Pancreas (tissue), 10 donors: ENCODE results near the gene SLC25A52. TPM values are rescaled to one million over a fixed set of nuclear protein-coding genes. Genes with fewer than 3 reads are reported as not detected.
"Not testable (repeated sequence)": the region's sequence is repeated elsewhere in the genome, so short reads cannot be mapped to it uniquely, and the experiment has no call there.

Experiments
- ATAC-seq, 4 donors: fragments of 200-7000 bp; cut with Tn5 transposase; one replicate each; pipeline versions ENCODE4 v1.8.0 to v1.9.1; 2020; ENCODE audit warnings: mild to moderate bottlenecking in 4 of 4, moderate library complexity in 4 of 4
- DNase-seq, 6 donors: peaks; one replicate each; pipeline ENCODE4 v3.0.0-alpha.2; 2020
- FAIRE-seq: peaks from 2 replicates; lab custom pipeline; 2012; peaks lifted over from hg19 to GRCh38; lab: Jason Lieb, UNC
- H3K27ac ChIP-seq, 4 donors: fragments of 200-600 bp; sonication (generic); 1 replicate in 3 of 4; 2 replicates in 1 of 4; pipeline versions ENCODE4 v1.5.0 to v1.8.0; 2020
- H3K27me3 ChIP-seq, 4 donors: fragments of 200-600 bp; one replicate each; pipeline ENCODE4 v1.8.0; 2021
- H3K36me3 ChIP-seq, 3 donors: fragments of 200-600 bp; sonication (generic) in 1 of 3; one replicate each; pipeline versions ENCODE4 v1.5.0 to v1.8.0; 2020 to 2021
- H3K4me1 ChIP-seq, 3 donors: fragments of 200-600 bp; one replicate each; pipeline ENCODE4 v1.8.0; 2021
- H3K4me3 ChIP-seq, 4 donors: fragments of 200-600 bp; sonication (generic) in 2 of 4; one replicate each; pipeline versions ENCODE4 v1.5.0 to v1.8.0; 2020 to 2021
- H3K9me3 ChIP-seq, 4 donors: fragments of 200-600 bp; one replicate each; pipeline ENCODE4 v1.8.0; 2021
- WGBS, 2 donors: extraction: QIAGEN DNeasy Blood & Tissue Kit; methylation state at CpG; one replicate each; pipeline ENCODE4 v1.1.7; 2013; 5-methylcytosine and 5-hydroxymethylcytosine counted together
- intact Hi-C, 3 donors: fragments of 100-400 bp; cut with DNase I; formaldehyde crosslinking; loops; one replicate each; pipeline versions ENCODE4 v1.11.1 to v1.14.2; 2022
- polyA plus RNA-seq, 2 donors: library from polyadenylated mRNA; stranded (reverse); fragments of 200-250 nt; gene quantifications; one replicate each; pipeline ENCODE4 v1.2.3, GENCODE V29; 2013
- total RNA-seq, 6 donors: library from RNA; stranded (reverse); fragmentation: NEBNext Ultra II Directional in 4 of 6; extraction: Animal tissue kit (Norgen Biotek cat#: 25700) in 4 of 6; gene quantifications; one replicate each; pipeline versions ENCODE4 v1.2.1 to v1.2.4, GENCODE V29; 2021 to 2023
- TF ChIP-seq, protein P1 (sequence below), 4 donors: fragments of 200-600 bp; sonication (generic) in 3 of 4; IDR thresholded peaks; one replicate each; pipeline versions ENCODE4 v1.5.0 to v1.8.0; 2021; ENCODE audit warnings: antibody characterized with exemption in 4 of 4
- donor health status: healthy with polysubstance abuse.
- donor health status: DM: no; HTN: no; CAD: no; lungs with moderate emphysema.
- donor health status: DM: no; HTN: no; CAD: no.
- donor health status: control.
- donor health status: control.
- donor health status: Bipolar disorder and iron deficiency.
- donor health status: DM: yes; HTN: yes; CAD: no.
- donor health status: DM: no; HTN: no; CAD: no.
- donor health status: DM: no; HTN: no; CAD: no.
- donor health status: DM: yes; HTN: yes; CAD: no.

The SLC25A52 gene, protein sequence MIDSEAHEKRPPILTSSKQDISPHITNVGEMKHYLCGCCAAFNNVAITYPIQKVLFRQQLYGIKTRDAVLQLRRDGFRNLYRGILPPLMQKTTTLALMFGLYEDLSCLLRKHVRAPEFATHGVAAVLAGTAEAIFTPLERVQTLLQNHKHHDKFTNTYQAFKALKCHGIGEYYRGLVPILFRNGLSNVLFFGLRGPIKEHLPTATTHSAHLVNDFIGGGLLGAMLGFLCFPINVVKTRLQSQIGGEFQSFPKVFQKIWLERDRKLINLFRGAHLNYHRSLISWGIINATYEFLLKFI
- not detected for total RNA-seq
- polyA plus RNA-seq = under 1 TPM in 1 of 2 donors, not detected in 1; 0.12 TPM

DNA sequence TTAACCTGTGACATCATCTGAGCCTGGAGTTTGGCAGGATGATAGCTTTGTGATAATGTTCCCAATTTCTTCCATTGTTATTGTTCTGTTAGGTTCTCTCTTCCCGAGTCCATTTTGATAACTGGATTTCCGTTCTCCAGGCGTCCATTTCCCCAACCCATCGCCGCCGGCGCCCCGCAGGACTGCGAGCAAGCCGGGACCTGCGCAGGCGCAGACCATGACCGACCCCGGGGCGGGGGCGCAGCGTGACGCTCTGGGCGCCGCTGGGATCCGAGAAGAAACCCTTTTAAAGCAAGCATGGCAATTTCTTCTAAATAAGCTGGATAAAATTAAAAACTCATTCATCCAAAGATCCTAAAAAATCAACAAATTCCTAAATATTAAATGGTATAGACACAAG lies at the start of gene SLC25A52:
Gene SLC25A52, minus strand, starts transcription at position 186 of the 400 bp plus-strand sequence. CDS start 219 bp downstream, outside the sequence.
- H3K4me3 ChIP-seq = no peak within 1 kb of the TSS
- H3K9me3 ChIP-seq = no peaks in the 10 kb centered on the region
- no peaks in the 10 kb centered on the region for H3K27me3 ChIP-seq
- intact Hi-C loops = no loop called here
- H3K4me1 ChIP-seq = no peaks in the 10 kb centered on the region
- H3K27ac ChIP-seq = no peak within 1 kb of the TSS
- DNase-seq (no peak), FAIRE-seq (no peak), ATAC-seq (no peak)
- WGBS, 2 donors = 82% methylated on average over 21 of the region's 21 CpGs
- no peaks in the 10 kb centered on the region for H3K36me3 ChIP-seq
- TF ChIP-seq, protein P1, sequence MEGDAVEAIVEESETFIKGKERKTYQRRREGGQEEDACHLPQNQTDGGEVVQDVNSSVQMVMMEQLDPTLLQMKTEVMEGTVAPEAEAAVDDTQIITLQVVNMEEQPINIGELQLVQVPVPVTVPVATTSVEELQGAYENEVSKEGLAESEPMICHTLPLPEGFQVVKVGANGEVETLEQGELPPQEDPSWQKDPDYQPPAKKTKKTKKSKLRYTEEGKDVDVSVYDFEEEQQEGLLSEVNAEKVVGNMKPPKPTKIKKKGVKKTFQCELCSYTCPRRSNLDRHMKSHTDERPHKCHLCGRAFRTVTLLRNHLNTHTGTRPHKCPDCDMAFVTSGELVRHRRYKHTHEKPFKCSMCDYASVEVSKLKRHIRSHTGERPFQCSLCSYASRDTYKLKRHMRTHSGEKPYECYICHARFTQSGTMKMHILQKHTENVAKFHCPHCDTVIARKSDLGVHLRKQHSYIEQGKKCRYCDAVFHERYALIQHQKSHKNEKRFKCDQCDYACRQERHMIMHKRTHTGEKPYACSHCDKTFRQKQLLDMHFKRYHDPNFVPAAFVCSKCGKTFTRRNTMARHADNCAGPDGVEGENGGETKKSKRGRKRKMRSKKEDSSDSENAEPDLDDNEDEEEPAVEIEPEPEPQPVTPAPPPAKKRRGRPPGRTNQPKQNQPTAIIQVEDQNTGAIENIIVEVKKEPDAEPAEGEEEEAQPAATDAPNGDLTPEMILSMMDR (IDR thresholded peaks at IDR 0.05) = no peak

DNA sequence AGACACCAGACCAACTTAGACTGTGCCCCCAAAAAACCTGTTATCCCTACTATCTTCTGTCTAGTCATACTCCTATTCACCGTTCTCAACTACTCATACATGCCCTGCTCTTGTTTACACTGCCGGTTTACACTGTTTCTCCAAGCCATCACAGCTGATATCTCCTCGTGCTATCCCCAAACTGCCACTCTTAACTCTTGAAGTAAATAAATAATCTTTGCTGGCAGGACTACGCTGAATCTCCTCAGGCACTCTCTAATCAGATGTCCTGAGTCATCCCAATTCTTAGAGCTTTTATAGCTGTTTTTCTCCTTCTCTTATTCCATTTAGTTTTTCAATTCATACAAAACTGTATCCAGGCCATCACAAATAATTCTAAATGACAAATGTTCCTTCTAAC lies 48.4 kb upstream of the SLC25A52 start:
- intact Hi-C loops, DNase-seq, H3K36me3 ChIP-seq, H3K27me3 ChIP-seq, H3K4me1 ChIP-seq, H3K4me3 ChIP-seq, H3K9me3 ChIP-seq, ATAC-seq, FAIRE-seq, H3K27ac ChIP-seq: not testable (repeated sequence)
- 43 to 44% methylated on average over 3 to 4 of the region's 4 CpGs for whole genome bisulfite sequencing, 2 donors

DNA sequence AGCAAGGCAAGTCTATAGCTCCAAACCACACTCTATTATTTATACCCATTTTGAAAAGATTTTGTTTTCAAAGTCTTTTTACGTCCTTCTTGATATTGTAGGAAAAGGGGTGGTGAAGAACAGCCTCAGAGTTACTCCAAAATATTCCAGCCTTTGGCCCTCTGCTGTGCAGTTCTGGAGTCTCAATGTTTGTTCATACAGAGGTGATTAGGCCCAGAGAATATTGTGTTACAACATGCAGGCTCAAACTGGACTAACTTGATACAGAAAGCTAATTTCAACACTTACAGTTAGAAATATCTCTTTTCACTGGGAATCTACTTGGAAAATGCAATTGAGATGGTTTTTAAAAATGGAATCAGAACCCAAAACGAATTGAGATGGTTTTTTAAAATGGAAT lies 40.4 kb upstream of the SLC25A52 start:
- no peaks in the 10 kb centered on the region for H3K9me3 ChIP-seq
- no peak overlapping the region for H3K4me3 ChIP-seq
- DNase-seq (no peak), FAIRE-seq (no peak), ATAC-seq (no peak)
- H3K36me3 ChIP-seq = no peaks in the 10 kb centered on the region
- no peaks in the 10 kb centered on the region for H3K27me3 ChIP-seq
- no peaks in the 10 kb centered on the region for H3K4me1 ChIP-seq
- WGBS, 2 donors = 60 to 61% methylated on average over 2 of the region's 2 CpGs
- intact Hi-C loops = no loop called here
- no peak overlapping the region for H3K27ac ChIP-seq
- TF ChIP-seq, protein P1 (IDR thresholded peaks at IDR 0.05) = no peak

DNA sequence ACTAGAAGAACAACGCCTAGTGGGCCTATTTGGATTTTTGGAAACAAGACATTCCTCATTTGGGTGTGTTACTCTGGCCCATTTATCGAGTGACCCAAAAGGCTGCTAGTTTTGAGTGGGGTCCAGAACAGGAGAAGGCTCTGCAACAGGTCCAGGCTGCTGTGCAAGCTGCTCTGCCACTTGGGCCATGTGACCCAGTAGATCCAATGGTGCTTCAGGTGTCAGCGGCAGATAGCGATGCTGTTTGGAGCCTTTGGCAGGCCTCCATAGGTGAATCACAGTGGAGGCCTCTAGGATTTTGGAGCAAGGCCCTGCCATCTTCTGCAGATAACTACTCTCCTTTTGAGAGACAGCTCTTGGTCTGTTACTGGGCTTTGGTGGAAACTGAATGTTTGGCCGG lies 38.6 kb upstream of the SLC25A52 start:
- H3K4me3 ChIP-seq, FAIRE-seq, H3K27me3 ChIP-seq, H3K27ac ChIP-seq, H3K9me3 ChIP-seq, H3K36me3 ChIP-seq, intact Hi-C loops, DNase-seq, ATAC-seq, H3K4me1 ChIP-seq: not testable (repeated sequence)
- WGBS, 2 donors = 77 to 89% methylated on average over 5 of the region's 5 CpGs

DNA sequence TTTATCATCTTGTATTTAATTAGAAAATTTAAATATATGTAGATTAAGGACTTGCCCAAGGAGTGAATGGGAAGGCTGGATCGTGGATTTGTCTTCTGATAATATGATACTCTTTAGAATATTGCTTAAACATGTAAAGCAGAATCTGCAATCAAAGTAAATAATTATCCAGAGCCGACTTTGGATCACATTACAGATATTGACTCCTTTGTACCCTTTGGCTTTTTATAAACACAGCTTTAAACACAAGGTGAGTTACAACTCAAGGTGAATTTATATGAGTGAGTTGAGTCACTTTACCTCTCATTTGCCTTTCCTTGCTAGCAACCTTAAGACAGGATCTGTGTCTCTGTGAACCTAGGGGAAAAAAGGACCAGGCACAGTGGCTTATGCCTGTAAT lies 37.7 kb upstream of the SLC25A52 start:
- FAIRE-seq (no peak), DNase-seq (no peak), ATAC-seq (no peak)
- Histone ChIP-seq H3K4me3 (no peak overlapping the region), H3K36me3 (no peaks in the 10 kb centered on the region), H3K4me1 (no peaks in the 10 kb centered on the region), H3K27ac (no peak overlapping the region), H3K9me3 (no peaks in the 10 kb centered on the region), H3K27me3 (no peaks in the 10 kb centered on the region)
- TF ChIP-seq, protein P1 (IDR thresholded peaks at IDR 0.05) = no peak
- WGBS, 2 donors = 57 to 60% methylated on average over 2 of the region's 2 CpGs
- intact Hi-C loops = no loop called here

DNA sequence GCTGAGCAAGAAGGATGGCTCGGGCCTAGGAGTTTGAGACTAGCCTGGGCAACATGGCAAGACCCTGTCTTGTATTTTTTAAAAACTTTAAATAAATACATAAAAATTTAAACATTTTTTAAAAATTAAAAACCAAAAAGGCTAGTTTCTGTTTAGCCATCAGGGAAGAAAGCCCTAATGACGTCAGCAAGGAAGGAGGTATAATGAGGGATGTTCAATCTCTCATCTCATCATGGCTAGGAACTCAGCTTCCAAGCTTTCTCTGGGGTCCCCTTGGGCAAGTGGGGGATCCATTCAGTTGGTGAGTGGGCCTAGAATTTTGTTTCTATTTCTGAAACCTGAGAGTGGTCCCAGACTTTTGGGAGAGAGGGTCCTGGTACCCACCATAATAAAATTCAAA lies 35.1 kb upstream of the SLC25A52 start:
- FAIRE-seq = no peak
- WGBS, 2 donors = 69 to 80% methylated on average over 2 of the region's 2 CpGs

More for the DNA sequence above, 35.1 kb upstream of the SLC25A52 start:
- no peaks in the 10 kb centered on the region for H3K9me3 ChIP-seq
- H3K36me3 ChIP-seq = no peaks in the 10 kb centered on the region
- no peak overlapping the region for H3K4me3 ChIP-seq
- TF ChIP-seq, protein P1 (IDR thresholded peaks at IDR 0.05) = no peak
- intact Hi-C loops = no loop called here
- ATAC-seq = no peak
- H3K4me1 ChIP-seq = no peaks in the 10 kb centered on the region
- H3K27ac ChIP-seq = no peak overlapping the region
- no peaks in the 10 kb centered on the region for H3K27me3 ChIP-seq
- DNase-seq = no peak
